Upper lobe of left lung (tissue), 6 donors: ENCODE data around the gene AKIRIN2. TPM values are rescaled to one million over a fixed set of nuclear protein-coding genes. Genes with fewer than 3 reads are reported as not detected.
"Not testable (repeated sequence)": the region's sequence is repeated elsewhere in the genome, so short reads cannot be mapped to it uniquely, and the experiment has no call there.

Experiments used
- ATAC-seq, 2 donors: fragments of 200-7000 bp; cut with Tn5 transposase; one replicate each; pipeline ENCODE4 v1.9.1; 2022; ENCODE audit warnings: mild to moderate bottlenecking in 2 of 2, moderate library complexity in 2 of 2; ENCODE audit not compliant: low FRiP score in 2 of 2
- DNase-seq, 2 donors: peaks; one replicate each; pipeline ENCODE4 v3.0.0-alpha.2; 2019 to 2020
- H3K27ac ChIP-seq, 4 donors: fragments of 200-600 bp; sonication (generic); one replicate each; pipeline ENCODE4 v1.5.1; 2016 to 2019
- H3K27me3 ChIP-seq, 4 donors: fragments of 200-600 bp; sonication (generic); one replicate each; pipeline ENCODE4 v1.5.1; 2017 to 2019
- H3K36me3 ChIP-seq, 4 donors: fragments of 200-600 bp; sonication (generic); one replicate each; pipeline ENCODE4 v1.5.1; 2016 to 2019
- H3K4me1 ChIP-seq, 4 donors: fragments of 200-600 bp; sonication (generic); one replicate each; pipeline ENCODE4 v1.5.1; 2018 to 2019
- H3K4me3 ChIP-seq, 4 donors: fragments of 200-600 bp; sonication (generic); one replicate each; pipeline ENCODE4 v1.5.1; 2017 to 2019; ENCODE audit warnings: mild to moderate bottlenecking in 2 of 4, moderate library complexity in 1 of 4
- H3K9me3 ChIP-seq, 4 donors: fragments of 200-600 bp; sonication (generic); one replicate each; pipeline ENCODE4 v1.5.1; 2018 to 2019
- EP300 ChIP-seq, 4 donors: sonication (generic); formaldehyde crosslinking; IDR thresholded peaks; one replicate each; pipeline ENCODE4 v1.5.1; 2017; ENCODE audit warnings: antibody characterized with exemption in 4 of 4, control low read depth in 2 of 4
- POLR2A ChIP-seq, 4 donors: fragments of 450-650 bp; IDR thresholded peaks; one replicate each; pipeline ENCODE4 v1.5.1; 2016 to 2017; ENCODE audit warnings: antibody characterized with exemption in 4 of 4, mild to moderate bottlenecking in 2 of 4
- POLR2AphosphoS5 ChIP-seq, 2 donors: sonication (generic); formaldehyde crosslinking; IDR thresholded peaks; one replicate each; pipeline ENCODE4 v1.5.1; 2017; ENCODE audit warnings: antibody characterized with exemption in 2 of 2
- WGBS, 2 donors: methylation state at CpG; one replicate each; pipeline ENCODE4 v1.1.5; 2017 to 2018; 5-methylcytosine and 5-hydroxymethylcytosine counted together
- total RNA-seq, 6 donors: library from RNA; depleted of rRNA in 4 of 6; stranded (reverse); fragments of >200 nt in 4 of 6; gene quantifications; one replicate each; pipeline versions ENCODE4 v1.1.0 to v1.2.1, GENCODE V29; 2016 to 2021
- TF ChIP-seq, protein P1 (sequence below), 6 experiments: fragments of 450-650 bp in 4 of 6; fragments of 200-600 bp in 2 of 6; sonication (generic) in 2 of 6; IDR thresholded peaks; one replicate each; pipeline ENCODE4 v1.5.1; 2016 to 2019; ENCODE audit warnings: antibody characterized with exemption in 6 of 6
- donor health status: DM: no; HTN: no; CAD: no; lungs with moderate emphysema.
- donor health status: DM: no; HTN: yes; CAD: no; lungs with severe emphysema.

AKIRIN2 gene
- total RNA-seq, 6 donors from 2014 or later, result 42.3 to 87.0 (median 57.2) TPM

DNA sequence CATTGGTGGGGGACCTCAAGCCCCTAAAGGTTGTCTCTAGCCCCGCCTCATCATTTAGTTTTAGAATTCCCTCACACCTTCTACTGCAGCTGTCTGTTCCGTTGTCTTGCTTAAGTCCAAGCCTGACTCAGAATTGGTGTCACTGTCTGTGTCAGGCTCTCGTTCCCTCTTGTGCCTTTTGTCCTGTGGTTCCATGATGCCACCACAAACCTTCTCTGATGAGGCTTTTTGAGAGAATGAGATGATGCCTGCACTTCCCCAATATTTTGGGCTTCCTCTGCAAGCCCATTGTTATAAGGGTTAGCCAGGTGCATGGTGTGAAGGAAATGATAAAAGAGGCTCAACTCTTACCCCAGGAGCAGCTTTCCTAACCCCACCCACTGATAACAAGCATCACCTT lies 8.1 kb upstream of the AKIRIN2 start:
- H3K4me1 ChIP-seq, result no peaks in the 10 kb centered on the region
- WGBS, 2 donors, result 69 to 77% methylated on average over 3 of the region's 3 CpGs
- H3K9me3 ChIP-seq, result no peaks in the 10 kb centered on the region
- no peak overlapping the region for H3K4me3 ChIP-seq
- no peak overlapping the region for H3K27ac ChIP-seq
- no peak for DNase-seq
- TF ChIP-seq, protein P1, sequence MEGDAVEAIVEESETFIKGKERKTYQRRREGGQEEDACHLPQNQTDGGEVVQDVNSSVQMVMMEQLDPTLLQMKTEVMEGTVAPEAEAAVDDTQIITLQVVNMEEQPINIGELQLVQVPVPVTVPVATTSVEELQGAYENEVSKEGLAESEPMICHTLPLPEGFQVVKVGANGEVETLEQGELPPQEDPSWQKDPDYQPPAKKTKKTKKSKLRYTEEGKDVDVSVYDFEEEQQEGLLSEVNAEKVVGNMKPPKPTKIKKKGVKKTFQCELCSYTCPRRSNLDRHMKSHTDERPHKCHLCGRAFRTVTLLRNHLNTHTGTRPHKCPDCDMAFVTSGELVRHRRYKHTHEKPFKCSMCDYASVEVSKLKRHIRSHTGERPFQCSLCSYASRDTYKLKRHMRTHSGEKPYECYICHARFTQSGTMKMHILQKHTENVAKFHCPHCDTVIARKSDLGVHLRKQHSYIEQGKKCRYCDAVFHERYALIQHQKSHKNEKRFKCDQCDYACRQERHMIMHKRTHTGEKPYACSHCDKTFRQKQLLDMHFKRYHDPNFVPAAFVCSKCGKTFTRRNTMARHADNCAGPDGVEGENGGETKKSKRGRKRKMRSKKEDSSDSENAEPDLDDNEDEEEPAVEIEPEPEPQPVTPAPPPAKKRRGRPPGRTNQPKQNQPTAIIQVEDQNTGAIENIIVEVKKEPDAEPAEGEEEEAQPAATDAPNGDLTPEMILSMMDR (IDR thresholded peaks at IDR 0.05), result no peak
- no peak for TF ChIP-seq POLR2AphosphoS5 (IDR thresholded peaks at IDR 0.05)
- TF ChIP-seq EP300 (IDR thresholded peaks at IDR 0.05), result no peak
- TF ChIP-seq POLR2A (IDR thresholded peaks at IDR 0.05), result no peak
- H3K36me3 ChIP-seq, result no peaks in the 10 kb centered on the region
- H3K27me3 ChIP-seq, result no peaks in the 10 kb centered on the region
- ATAC-seq, result no peak

DNA sequence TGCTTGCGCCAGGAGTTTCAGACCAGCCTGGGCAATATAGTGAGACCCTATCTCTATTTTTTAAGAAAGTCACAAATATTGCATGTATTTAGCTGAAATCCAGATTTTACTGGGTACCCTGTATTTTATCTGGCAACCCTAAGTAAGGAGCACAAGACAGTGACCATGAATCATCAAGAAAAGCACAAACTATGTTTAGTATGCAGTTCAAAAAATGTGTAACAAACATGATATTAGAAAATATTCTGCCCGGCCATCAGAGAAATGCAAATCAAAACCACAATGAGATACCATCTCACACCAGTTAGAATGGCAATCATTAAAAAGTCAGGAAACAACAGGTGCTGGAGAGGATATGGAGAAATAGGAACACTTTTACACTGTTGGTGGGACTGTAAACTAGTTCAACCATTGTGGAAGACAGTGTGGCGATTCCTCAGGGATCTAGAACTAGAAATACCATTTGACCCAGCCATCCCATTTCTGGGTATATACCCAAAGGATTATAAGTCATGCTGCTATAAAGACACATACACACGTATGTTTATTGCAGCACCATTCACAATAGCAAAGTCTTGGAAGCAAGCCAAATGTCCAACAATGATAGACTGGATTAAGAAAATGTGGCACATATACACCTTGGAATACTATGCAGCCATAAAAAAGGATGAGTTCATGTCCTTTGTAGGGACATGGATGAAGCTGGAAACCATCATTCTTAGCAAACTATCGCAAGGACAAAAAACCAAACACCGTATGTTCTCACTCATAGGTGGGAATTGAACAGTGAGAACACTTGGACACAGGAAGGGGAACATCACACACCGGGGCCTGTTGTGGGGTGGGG lies 6.8 kb upstream of the AKIRIN2 start:
- H3K9me3 ChIP-seq, DNase-seq, H3K27ac ChIP-seq, H3K4me3 ChIP-seq, H3K4me1 ChIP-seq, H3K36me3 ChIP-seq, ATAC-seq, H3K27me3 ChIP-seq: not testable (repeated sequence)
- WGBS, 2 donors, result 64 to 67% methylated on average over 6 to 7 of the region's 7 CpGs

GRCh38 chr6:87706187-87706966 lies 4.3 kb upstream of the AKIRIN2 start:
- WGBS, 2 donors, result 80 to 82% methylated on average over 3 of the region's 3 CpGs
- ATAC-seq, result no peak

DNA sequence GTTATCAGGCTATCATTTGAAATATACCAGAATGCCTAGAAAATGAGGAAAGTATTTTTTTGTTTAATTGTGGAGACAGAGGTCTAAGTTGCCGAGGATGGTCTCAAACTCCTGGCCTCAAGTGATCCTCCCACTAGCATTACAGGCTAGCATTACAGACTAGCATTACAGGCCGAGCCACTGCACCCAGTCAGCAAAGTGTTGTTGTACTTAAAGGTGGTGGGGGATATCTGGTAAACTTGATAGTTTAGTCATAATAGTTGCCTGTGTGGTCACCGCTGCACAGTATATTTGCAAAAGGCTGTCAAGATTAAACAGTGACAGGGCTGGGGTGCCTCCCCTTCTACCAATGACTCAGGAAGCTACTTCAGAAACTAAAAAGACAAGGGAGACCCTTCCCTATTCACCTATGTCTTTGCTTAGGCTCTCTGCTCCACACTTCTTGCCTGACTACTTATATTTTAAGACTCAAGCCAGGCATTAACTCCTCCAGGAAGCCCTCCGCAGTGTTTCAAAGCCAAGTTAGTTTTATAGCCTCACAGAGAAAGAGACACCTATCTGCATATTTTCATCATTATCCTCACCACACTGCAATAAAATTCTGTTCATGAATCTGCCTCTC lies 3.1 kb upstream of the AKIRIN2 start:
- Histone ChIP-seq H3K36me3 (no peaks in the 10 kb centered on the region), H3K9me3 (no peaks in the 10 kb centered on the region), H3K4me1 (peaks cover 0 to 7% (median 5%) of the 10 kb centered on the region in 4 donors), H3K27me3 (no peaks in the 10 kb centered on the region), H3K27ac (no peak overlapping the region), H3K4me3 (no peak overlapping the region)
- WGBS, 2 donors, result 81 to 89% methylated on average over 3 to 4 of the region's 4 CpGs
- ATAC-seq, result no peak
- TF ChIP-seq, protein P1 (IDR thresholded peaks at IDR 0.05), result no peak
- no peak for TF ChIP-seq POLR2AphosphoS5 (IDR thresholded peaks at IDR 0.05)
- no peak for TF ChIP-seq POLR2A (IDR thresholded peaks at IDR 0.05)
- no peak for TF ChIP-seq EP300 (IDR thresholded peaks at IDR 0.05)
- DNase-seq, result no peak

More at GRCh38 chr6:87706187-87706966, 4.3 kb upstream of the AKIRIN2 start:
- no peaks in the 10 kb centered on the region for H3K27me3 ChIP-seq
- no peaks in the 10 kb centered on the region for H3K9me3 ChIP-seq
- no peak overlapping the region for H3K27ac ChIP-seq
- TF ChIP-seq POLR2AphosphoS5 (IDR thresholded peaks at IDR 0.05), result no peak
- TF ChIP-seq, protein P1 (IDR thresholded peaks at IDR 0.05), result no peak
- TF ChIP-seq POLR2A (IDR thresholded peaks at IDR 0.05), result no peak
- TF ChIP-seq EP300 (IDR thresholded peaks at IDR 0.05), result no peak
- no peak for DNase-seq
- H3K4me1 ChIP-seq, result peaks cover 0 to 7% (median 5%) of the 10 kb centered on the region in 4 donors
- H3K4me3 ChIP-seq, result no peak overlapping the region
- H3K36me3 ChIP-seq, result no peaks in the 10 kb centered on the region

- peak in 1 of 2 donors; percentile 34 for DNase-seq
- not testable (repeated sequence) for H3K9me3 ChIP-seq, H3K27me3 ChIP-seq, ATAC-seq, H3K36me3 ChIP-seq
- peak overlapping the region in 3 of 4 donors; percentile 59 to 90 (median 75) for H3K4me3 ChIP-seq
- peak overlapping the region; percentile 98 to 100 (median 99) for H3K27ac ChIP-seq
- peaks cover 4 to 20% (median 10%) of the 10 kb centered on the region in 4 donors for H3K4me1 ChIP-seq
- WGBS, 2 donors, result 87 to 89% methylated on average over 19 of the region's 19 CpGs
Measured at GRCh38 chr6:87703039-87703438, 1.0 kb upstream of the AKIRIN2 start.
